Parathyroid adenoma (tissue), 2 donors: ENCODE data around the gene SGSH.

Experiments
- H2AFZ ChIP-seq: fragments of 300-600 bp; sonication (generic); one replicate; pipeline ENCODE4 v1.7.0; 2017; ENCODE audit warnings: antibody characterized with exemption, mild to moderate bottlenecking
- H3K27ac ChIP-seq: fragments of 300-600 bp; sonication (generic); one replicate; pipeline ENCODE4 v1.7.0; 2017
- H3K27me3 ChIP-seq: fragments of 300-600 bp; sonication (generic); one replicate; pipeline ENCODE4 v1.7.0; 2017; ENCODE audit warnings: low read length; ENCODE audit not compliant: control insufficient read depth, insufficient read depth
- H3K36me3 ChIP-seq: fragments of 300-600 bp; sonication (generic); one replicate; pipeline ENCODE4 v1.7.0; 2017; ENCODE audit warnings: low read length; ENCODE audit not compliant: control insufficient read depth, insufficient read depth
- H3K4me1 ChIP-seq: fragments of 300-600 bp; sonication (generic); one replicate; pipeline ENCODE4 v1.7.0; 2017; ENCODE audit warnings: control low read depth
- H3K4me2 ChIP-seq: fragments of 300-600 bp; sonication (generic); one replicate; pipeline ENCODE4 v1.7.0; 2017; ENCODE audit warnings: low read length
- H3K4me3 ChIP-seq: fragments of 300-600 bp; sonication (generic); one replicate; pipeline ENCODE4 v1.7.0; 2017; ENCODE audit warnings: low read depth, low read length
- H3K79me2 ChIP-seq: fragments of 300-600 bp; sonication (generic); one replicate; pipeline ENCODE4 v1.7.0; 2017; ENCODE audit warnings: control low read depth
- H3K9ac ChIP-seq: fragments of 300-600 bp; sonication (generic); one replicate; pipeline ENCODE4 v1.7.0; 2017; ENCODE audit warnings: mild to moderate bottlenecking
- H3K9me3 ChIP-seq: fragments of 300-600 bp; sonication (generic); one replicate; pipeline ENCODE4 v1.7.0; 2017; ENCODE audit warnings: low read length; ENCODE audit not compliant: control insufficient read depth
- TF ChIP-seq, protein P1 (sequence below): fragments of 300-600 bp; sonication (generic); IDR thresholded peaks from one replicate; pipeline ENCODE4 v1.7.0; 2017; ENCODE audit warnings: antibody characterized with exemption, mild to moderate bottlenecking
- donor health status: primary hyperparathyroidism.

The SGSH gene

DNA sequence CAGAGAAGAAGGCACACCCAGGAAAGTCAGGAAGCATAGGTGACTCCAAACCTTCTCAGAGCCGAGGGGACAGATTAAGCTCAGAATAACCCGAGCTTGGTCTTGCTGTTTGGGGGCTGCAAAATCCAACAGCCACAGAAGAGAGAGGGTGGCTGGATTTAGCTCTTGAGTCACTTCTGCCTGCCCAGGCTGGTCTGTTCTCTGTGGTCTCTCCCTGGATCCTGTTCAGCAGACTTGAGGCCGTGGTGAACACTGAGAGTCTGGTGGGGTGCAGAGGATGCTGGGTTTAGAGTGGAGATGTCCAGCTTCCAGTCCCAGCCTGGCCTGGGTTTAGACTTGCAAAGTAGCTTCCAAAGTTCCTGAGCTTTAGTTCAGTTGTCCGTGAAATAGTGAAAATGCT, 8.9 kb upstream of the SGSH start:
- no peak overlapping the region for H3K4me2 ChIP-seq
- no peak overlapping the region for H3K4me3 ChIP-seq
- no peak overlapping the region for H3K9ac ChIP-seq
- H3K36me3 ChIP-seq, result no peaks in the 10 kb centered on the region
- H3K27ac ChIP-seq, result no peak overlapping the region
- no peaks in the 10 kb centered on the region for H3K4me1 ChIP-seq
- no peak overlapping the region for H2AFZ ChIP-seq
- H3K27me3 ChIP-seq, result no peaks in the 10 kb centered on the region
- TF ChIP-seq, protein P1, sequence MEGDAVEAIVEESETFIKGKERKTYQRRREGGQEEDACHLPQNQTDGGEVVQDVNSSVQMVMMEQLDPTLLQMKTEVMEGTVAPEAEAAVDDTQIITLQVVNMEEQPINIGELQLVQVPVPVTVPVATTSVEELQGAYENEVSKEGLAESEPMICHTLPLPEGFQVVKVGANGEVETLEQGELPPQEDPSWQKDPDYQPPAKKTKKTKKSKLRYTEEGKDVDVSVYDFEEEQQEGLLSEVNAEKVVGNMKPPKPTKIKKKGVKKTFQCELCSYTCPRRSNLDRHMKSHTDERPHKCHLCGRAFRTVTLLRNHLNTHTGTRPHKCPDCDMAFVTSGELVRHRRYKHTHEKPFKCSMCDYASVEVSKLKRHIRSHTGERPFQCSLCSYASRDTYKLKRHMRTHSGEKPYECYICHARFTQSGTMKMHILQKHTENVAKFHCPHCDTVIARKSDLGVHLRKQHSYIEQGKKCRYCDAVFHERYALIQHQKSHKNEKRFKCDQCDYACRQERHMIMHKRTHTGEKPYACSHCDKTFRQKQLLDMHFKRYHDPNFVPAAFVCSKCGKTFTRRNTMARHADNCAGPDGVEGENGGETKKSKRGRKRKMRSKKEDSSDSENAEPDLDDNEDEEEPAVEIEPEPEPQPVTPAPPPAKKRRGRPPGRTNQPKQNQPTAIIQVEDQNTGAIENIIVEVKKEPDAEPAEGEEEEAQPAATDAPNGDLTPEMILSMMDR, result no peak
- H3K9me3 ChIP-seq, result no peaks in the 10 kb centered on the region
- peaks cover 2% of the 10 kb centered on the region for H3K79me2 ChIP-seq

DNA sequence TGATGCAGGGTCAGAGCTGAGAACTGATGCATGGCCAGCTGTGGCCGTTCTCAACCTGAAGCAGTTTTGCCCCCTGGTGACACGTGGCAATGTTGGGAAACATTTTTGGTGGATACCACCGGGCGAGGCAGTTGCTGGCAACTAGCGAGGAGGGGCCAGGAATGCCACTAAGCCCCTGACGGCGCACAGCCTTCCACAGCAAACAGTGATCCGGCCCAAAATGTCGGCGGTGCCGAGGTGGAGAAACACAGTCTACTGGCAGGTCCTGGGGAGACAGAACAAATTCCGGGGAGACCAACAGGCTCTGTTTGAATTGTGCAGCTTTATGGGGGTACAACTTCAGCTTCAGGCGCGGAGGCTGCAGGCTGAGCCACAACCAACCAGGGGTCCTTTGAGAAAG, 8.3 kb upstream of the SGSH start:
- Histone ChIP-seq H3K36me3 (no peaks in the 10 kb centered on the region), H3K79me2 (peaks cover 2% of the 10 kb centered on the region), H3K4me3 (no peak overlapping the region), H3K9ac (no peak overlapping the region), H3K9me3 (no peaks in the 10 kb centered on the region), H3K4me2 (no peak overlapping the region), H2AFZ (no peak overlapping the region), H3K27ac (no peak overlapping the region), H3K27me3 (no peaks in the 10 kb centered on the region), H3K4me1 (no peaks in the 10 kb centered on the region)
- TF ChIP-seq, protein P1, result no peak

DNA sequence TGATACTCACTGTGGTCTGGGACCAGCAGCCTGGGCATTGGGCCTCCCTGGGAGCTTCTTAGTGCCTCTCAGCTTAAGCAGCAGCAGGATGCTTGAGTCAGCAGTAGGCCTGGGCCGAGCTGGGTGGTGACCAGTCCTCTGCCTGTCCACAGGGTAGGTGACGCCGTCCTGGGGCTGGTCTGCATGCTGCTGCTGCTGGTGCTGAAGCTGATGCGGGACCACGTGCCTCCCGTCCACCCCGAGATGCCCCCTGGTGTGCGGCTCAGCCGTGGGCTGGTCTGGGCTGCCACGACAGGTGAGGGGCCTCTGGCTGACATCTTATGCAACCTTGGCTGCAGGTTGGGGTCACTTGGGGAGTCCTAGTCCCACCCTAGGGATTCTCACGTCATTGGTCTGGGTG, 7.5 kb upstream of the SGSH start:
- no peaks in the 10 kb centered on the region for H3K9me3 ChIP-seq
- peaks cover 2% of the 10 kb centered on the region for H3K79me2 ChIP-seq
- no peaks in the 10 kb centered on the region for H3K4me1 ChIP-seq
- no peaks in the 10 kb centered on the region for H3K36me3 ChIP-seq
- H3K27me3 ChIP-seq, result no peaks in the 10 kb centered on the region
- H3K9ac ChIP-seq, result no peak overlapping the region
- H3K27ac ChIP-seq, result no peak overlapping the region
- H3K4me2 ChIP-seq, result no peak overlapping the region
- TF ChIP-seq, protein P1, result no peak
- H2AFZ ChIP-seq, result no peak overlapping the region
- H3K4me3 ChIP-seq, result no peak overlapping the region

DNA sequence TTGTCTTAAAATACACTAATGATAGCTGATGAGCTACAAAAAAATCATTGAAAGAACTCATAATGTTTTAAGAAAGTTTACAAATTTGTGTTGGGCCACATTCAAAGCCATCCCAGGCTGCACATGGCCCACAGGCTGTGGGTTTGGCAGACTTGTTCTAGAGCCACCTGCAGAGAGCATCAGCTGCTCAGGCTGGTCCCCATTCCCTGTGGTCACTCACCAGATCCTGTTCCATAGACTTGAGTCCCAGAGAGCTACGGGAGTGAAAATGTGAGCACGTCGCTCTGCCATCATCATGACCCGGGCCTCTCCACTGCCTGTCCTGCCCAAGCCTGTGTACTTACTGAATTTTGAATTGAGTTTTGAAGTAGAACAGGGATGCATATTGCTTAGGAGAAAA, 7.0 kb upstream of the SGSH start:
- Histone ChIP-seq H3K9ac (no peak overlapping the region), H3K4me3 (no peak overlapping the region), H3K27me3 (no peaks in the 10 kb centered on the region), H3K4me1 (no peaks in the 10 kb centered on the region), H2AFZ (no peak overlapping the region), H3K79me2 (peaks cover 2% of the 10 kb centered on the region), H3K36me3 (no peaks in the 10 kb centered on the region), H3K27ac (no peak overlapping the region), H3K9me3 (no peaks in the 10 kb centered on the region), H3K4me2 (no peak overlapping the region)
- TF ChIP-seq, protein P1, result no peak

DNA sequence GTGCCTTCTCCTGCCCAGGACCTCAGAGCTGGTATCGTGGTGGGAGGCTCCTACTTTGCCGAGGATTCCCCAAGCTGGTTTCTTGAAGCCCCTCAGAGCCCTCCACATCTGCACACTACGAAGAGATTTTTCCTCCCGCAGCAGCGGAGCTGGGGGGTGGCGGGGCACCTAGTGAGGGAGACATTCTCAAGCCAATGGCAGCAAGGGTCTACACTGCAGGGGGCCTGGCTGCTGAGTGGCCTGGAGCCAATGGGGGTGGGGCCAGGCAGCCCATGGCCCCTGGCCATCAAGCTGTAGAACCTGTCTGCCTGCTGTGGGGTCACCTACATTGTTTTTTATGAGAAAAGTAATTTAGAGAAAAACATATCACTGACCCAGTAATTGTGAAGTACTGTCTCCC, 5.1 kb upstream of the SGSH start:
- H3K4me2 ChIP-seq, result no peak overlapping the region

More for the DNA sequence above, 5.1 kb upstream of the SGSH start:
- no peak overlapping the region for H3K27ac ChIP-seq
- H3K4me3 ChIP-seq, result no peak overlapping the region
- peaks cover 5% of the 10 kb centered on the region for H3K4me1 ChIP-seq
- H2AFZ ChIP-seq, result no peak overlapping the region
- no peaks in the 10 kb centered on the region for H3K9me3 ChIP-seq
- H3K27me3 ChIP-seq, result no peaks in the 10 kb centered on the region
- TF ChIP-seq, protein P1, result no peak
- H3K36me3 ChIP-seq, result no peaks in the 10 kb centered on the region
- H3K79me2 ChIP-seq, result peaks cover 11% of the 10 kb centered on the region
- no peak overlapping the region for H3K9ac ChIP-seq
